A673 (cell line): ENCODE measurements around the gene ITPR1. TPM values are rescaled to one million over a fixed set of nuclear protein-coding genes. Genes with fewer than 3 reads are reported as not detected.

Experiments used
- BruUV-seq: library from RNA; stranded (reverse); fragments of 400-500 nt; replicated peaks from 2 replicates; lab custom pipeline; 2021; lab: Mats Ljungman, UMichigan
- CTCF ChIA-PET: fragments of 300-600 bp; sonication (Branson Sonifier 250); formaldehyde crosslinking; loops from one replicate; lab custom pipeline; 2022; ENCODE audit warnings: antibody characterized with exemption; lab: Charles Lee
- POLR2A ChIA-PET: fragments of 300-600 bp; sonication (Branson Sonifier 250); formaldehyde crosslinking; loops from one replicate; lab custom pipeline; 2022; ENCODE audit warnings: antibody characterized with exemption; ENCODE audit not compliant: low non-redundant PET; lab: Charles Lee
- DNase-seq: peaks from one replicate; pipeline ENCODE4 v3.0.0-alpha.2; 2015; ENCODE audit warnings: low spot score
- H3K27ac ChIP-seq: fragments of 200-600 bp; sonication (generic); 2 replicates; pipeline ENCODE4 v1.5.1; 2016; ENCODE audit warnings: mixed run types, low read depth, mild to moderate bottlenecking, mixed read lengths, antibody characterized with exemption, low read length; ENCODE audit not compliant: poor library complexity, severe bottlenecking
- H3K27me3 ChIP-seq: fragments of 200-600 bp; sonication (generic); replicated peaks from 2 replicates; pipeline ENCODE4 v1.6.1; 2017; ENCODE audit warnings: mixed run types, low read depth, mild to moderate bottlenecking, mixed read lengths, antibody characterized with exemption, low read length; ENCODE audit not compliant: insufficient read depth, poor library complexity
- H3K36me3 ChIP-seq: fragments of 200-600 bp; sonication (generic); 2 replicates; pipeline ENCODE4 v1.6.1; 2016; ENCODE audit warnings: mixed run types, mild to moderate bottlenecking, mixed read lengths, antibody characterized with exemption, low read length; ENCODE audit not compliant: insufficient read depth, poor library complexity, severe bottlenecking
- H3K4me1 ChIP-seq: fragments of 200-600 bp; sonication (generic); 2 replicates; pipeline ENCODE4 v1.6.1; 2017; ENCODE audit warnings: mixed run types, mild to moderate bottlenecking, mixed read lengths, antibody characterized with exemption, low read length; ENCODE audit not compliant: insufficient read depth, poor library complexity, severe bottlenecking
- H3K4me3 ChIP-seq: fragments of 200-600 bp; sonication (generic); 2 replicates; pipeline ENCODE4 v1.5.1; 2016; ENCODE audit warnings: low read depth, mixed run types, mild to moderate bottlenecking, mixed read lengths, low read length; ENCODE audit not compliant: poor library complexity, severe bottlenecking
- H3K9me3 ChIP-seq: fragments of 200-600 bp; sonication (generic); 2 replicates; pipeline ENCODE4 v1.6.1; 2016; ENCODE audit warnings: mixed run types, low read depth, mild to moderate bottlenecking, mixed read lengths, antibody characterized with exemption, low read length; ENCODE audit not compliant: poor library complexity, severe bottlenecking
- CTCF ChIP-seq: fragments of 300-800, 200-600 bp; sonication (generic); conservative IDR thresholded peaks from 2 replicates; pipeline ENCODE4 v1.5.1; 2017; ENCODE audit warnings: low read depth, mild to moderate bottlenecking, antibody characterized with exemption, low read length, moderate library complexity, mixed read lengths
- EZH2 ChIP-seq: fragments of 200-600 bp; sonication (generic); IDR thresholded peaks from 2 replicates; pipeline ENCODE4 v1.6.1; 2017; ENCODE audit warnings: borderline replicate concordance, low read depth, mild to moderate bottlenecking, mixed read lengths, antibody characterized with exemption, low read length; ENCODE audit not compliant: poor library complexity, severe bottlenecking
- intact Hi-C: fragments of 100-400 bp; cut with micrococcal nuclease; formaldehyde crosslinking; loops from one replicate; pipeline ENCODE4 v1.10.0; 2022; ENCODE audit not compliant: unreplicated experiment
- total RNA-seq: library from RNA; stranded (reverse); gene quantifications from 2 replicates; pipeline ENCODE4 v1.2.3, GENCODE V29; 2021

ITPR1 gene
- total RNA-seq, 1 experiment from 2014 or later: 8.6 TPM

DNA sequence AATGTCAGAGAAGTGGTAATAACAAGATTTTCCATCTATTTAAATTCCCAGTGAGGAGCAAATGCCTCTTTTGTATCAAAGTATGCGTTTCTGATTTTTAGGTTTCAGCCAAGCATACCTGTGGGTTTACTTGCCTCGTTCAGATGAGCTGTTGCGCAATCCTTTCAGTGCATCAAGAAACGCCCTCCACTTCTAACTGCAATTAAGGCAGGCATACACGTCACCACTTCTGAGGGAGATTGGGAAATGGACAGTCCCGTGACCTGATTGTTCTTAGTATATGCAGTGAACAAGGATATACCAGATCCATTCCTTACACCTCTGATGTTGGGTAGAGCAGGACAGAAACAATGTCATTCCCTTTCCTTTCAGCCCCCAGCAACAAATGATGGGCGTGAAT lies 219.0 kb downstream of the ITPR1 start:
- Histone ChIP-seq H3K4me1 (peaks cover 4% of the 10 kb centered on the region), H3K27me3 (no peaks in the 10 kb centered on the region), H3K27ac (no peak overlapping the region), H3K4me3 (no peak overlapping the region), H3K36me3 (no peaks in the 10 kb centered on the region), H3K9me3 (no peaks in the 10 kb centered on the region)
- intact Hi-C loops: loop anchor here (5.0 kb wide), 2 partner anchors 265 to 410 kb away; partner anchors contain the start of genes ARL8B and BHLHE40
- BruUV-seq: no TSS peak
- ChIA-PET POLR2A (no interaction called here), CTCF (interaction anchor here (0.8 to 1.9 kb wide), 5 partner anchors 264 to 346 kb away, joined by 3 to 20 read pairs (median 16); no protein-coding TSS in a partner anchor)
- no peak for DNase-seq
- TF ChIP-seq EZH2 (no peak), CTCF (no peak)

GRCh38 chr3:4714045-4714444 lies 220.9 kb downstream of the ITPR1 start:
- H3K27ac ChIP-seq: no peak overlapping the region
- no TSS peak for BruUV-seq
- H3K27me3 ChIP-seq: no peaks in the 10 kb centered on the region
- no peaks in the 10 kb centered on the region for H3K9me3 ChIP-seq
- intact Hi-C loops: loop anchor here (5.0 kb wide), 2 partner anchors 263 to 408 kb away; partner anchors contain the start of genes ARL8B and BHLHE40
- TF ChIP-seq EZH2 (no peak), CTCF (no peak)
- peaks cover 9% of the 10 kb centered on the region for H3K4me1 ChIP-seq
- H3K36me3 ChIP-seq: no peaks in the 10 kb centered on the region
- ChIA-PET CTCF (no interaction called here), POLR2A (no interaction called here)
- no peak overlapping the region for H3K4me3 ChIP-seq
- DNase-seq: no peak

DNA sequence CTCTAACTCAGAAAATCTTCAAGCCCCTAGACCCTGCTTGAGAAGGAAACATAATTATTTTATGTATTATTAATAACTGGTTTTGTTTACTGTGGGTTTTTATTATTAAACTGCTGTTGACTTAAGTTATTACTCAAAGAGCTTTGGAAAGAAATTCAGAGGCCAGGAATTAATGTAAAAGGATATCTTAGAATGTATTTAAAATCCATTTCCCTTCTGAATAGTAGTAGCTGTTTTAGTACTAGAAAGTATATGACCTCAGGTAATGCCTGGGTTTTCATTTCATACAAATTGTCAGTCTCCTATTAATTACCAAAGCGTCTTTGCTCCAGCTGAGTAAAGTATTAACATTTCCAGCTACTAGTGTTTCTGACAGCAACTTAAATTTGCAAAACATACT lies 223.1 kb downstream of the ITPR1 start:
- POLR2A ChIA-PET: no interaction called here
- DNase-seq: no peak
- H3K27me3 ChIP-seq: no peaks in the 10 kb centered on the region
- BruUV-seq: no TSS peak
- no peak overlapping the region for H3K4me3 ChIP-seq
- CTCF ChIA-PET: no interaction called here
- no peak overlapping the region for H3K27ac ChIP-seq
- intact Hi-C loops: no loop called here
- TF ChIP-seq EZH2 (no peak), CTCF (no peak)
- H3K9me3 ChIP-seq: no peaks in the 10 kb centered on the region
- H3K36me3 ChIP-seq: no peaks in the 10 kb centered on the region
- H3K4me1 ChIP-seq: peaks cover 13% of the 10 kb centered on the region
